Endodermal cell (in vitro differentiated cells): ENCODE results near the gene NPW. TPM values are rescaled to one million over a fixed set of nuclear protein-coding genes. Genes with fewer than 3 reads are reported as not detected.
A peak's percentile ranks its signal among the peaks of the same experiment; 100 is the strongest.

Experiments
- DNase-seq: peaks from one replicate; pipeline ENCODE4 v3.0.0-alpha.2; 2017
- H3K27ac ChIP-seq: 2 replicates; pipeline ENCODE4 v1.5.1; 2013; ENCODE audit warnings: mild to moderate bottlenecking, low read depth, low read length, moderate library complexity
- H3K27me3 ChIP-seq: 2 replicates; pipeline ENCODE4 v1.6.1; 2013; ENCODE audit warnings: mild to moderate bottlenecking, low read length, moderate library complexity; ENCODE audit not compliant: insufficient read depth, control insufficient read depth, poor library complexity, severe bottlenecking
- H3K36me3 ChIP-seq: 2 replicates; pipeline ENCODE4 v1.7.0; 2013; ENCODE audit warnings: mild to moderate bottlenecking, low read length, moderate library complexity; ENCODE audit not compliant: control insufficient read depth, insufficient read depth
- H3K4me1 ChIP-seq: one replicate; pipeline ENCODE4 v1.7.0; 2013; ENCODE audit warnings: low read length; ENCODE audit not compliant: control insufficient read depth, insufficient read depth
- H3K4me3 ChIP-seq: 2 replicates; pipeline ENCODE4 v1.5.1; 2013; ENCODE audit warnings: mild to moderate bottlenecking, low read length, moderate library complexity
- H3K9ac ChIP-seq: 2 replicates; pipeline ENCODE4 v1.6.1; 2013; ENCODE audit warnings: mild to moderate bottlenecking, low read length, moderate library complexity; ENCODE audit not compliant: poor library complexity, severe bottlenecking; ENCODE audit errors: extremely low read depth
- H3K9me3 ChIP-seq: 2 replicates; pipeline ENCODE4 v1.6.1; 2013; ENCODE audit warnings: mild to moderate bottlenecking, low read length, moderate library complexity; ENCODE audit not compliant: control insufficient read depth
- H3K27ac Mint-ChIP-seq: 2 replicates; pipeline ENCODE4 v1.8.0; 2020; ENCODE audit warnings: mixed read lengths
- H3K27me3 Mint-ChIP-seq: 2 replicates; pipeline ENCODE4 v1.8.0; 2021; ENCODE audit warnings: mild to moderate bottlenecking, mixed read lengths; ENCODE audit not compliant: insufficient read depth
- H3K36me3 Mint-ChIP-seq: 2 replicates; pipeline ENCODE4 v1.8.0; 2020; ENCODE audit warnings: low read depth, mixed read lengths
- H3K4me1 Mint-ChIP-seq: 2 replicates; pipeline ENCODE4 v1.8.0; 2020; ENCODE audit warnings: mixed read lengths
- H3K4me3 Mint-ChIP-seq: 2 replicates; pipeline ENCODE4 v1.8.0; 2020; ENCODE audit warnings: mild to moderate bottlenecking, moderate library complexity, mixed read lengths
- H3K9me3 Mint-ChIP-seq: 2 replicates; pipeline ENCODE4 v1.8.0; 2020; ENCODE audit warnings: mild to moderate bottlenecking, mixed read lengths
- CTCF ChIP-seq: fragments of 200-600 bp; sonication (generic); conservative IDR thresholded peaks from 2 replicates; pipeline ENCODE4 v1.5.0; 2021; ENCODE audit warnings: antibody characterized with exemption, mild to moderate bottlenecking
- WGBS, 2 experiments: methylation state at CpG; one replicate each; pipeline versions ENCODE4 v1.1.5 to v1.1.7; 2013; ENCODE audit warnings: missing lambda C conversion rate in 2 of 2, mixed read lengths in 1 of 2; ENCODE audit not compliant: insufficient coverage in 1 of 2, insufficient read length in 1 of 2; 5-methylcytosine and 5-hydroxymethylcytosine counted together
- total RNA-seq, 2 donors: library from RNA; stranded (reverse); fragmentation: NEBNext Ultra II Directional in 1 of 2; extraction: Animal tissue kit (Norgen Biotek cat#: 25700) in 1 of 2; gene quantifications; 2 replicates in 1 of 2; 3 replicates in 1 of 2; pipeline ENCODE4 v1.2.1, GENCODE V29; 2021

NPW gene
- total RNA-seq, 2 donors from 2014 or later = 1.2 to 1.9 TPM

DNA sequence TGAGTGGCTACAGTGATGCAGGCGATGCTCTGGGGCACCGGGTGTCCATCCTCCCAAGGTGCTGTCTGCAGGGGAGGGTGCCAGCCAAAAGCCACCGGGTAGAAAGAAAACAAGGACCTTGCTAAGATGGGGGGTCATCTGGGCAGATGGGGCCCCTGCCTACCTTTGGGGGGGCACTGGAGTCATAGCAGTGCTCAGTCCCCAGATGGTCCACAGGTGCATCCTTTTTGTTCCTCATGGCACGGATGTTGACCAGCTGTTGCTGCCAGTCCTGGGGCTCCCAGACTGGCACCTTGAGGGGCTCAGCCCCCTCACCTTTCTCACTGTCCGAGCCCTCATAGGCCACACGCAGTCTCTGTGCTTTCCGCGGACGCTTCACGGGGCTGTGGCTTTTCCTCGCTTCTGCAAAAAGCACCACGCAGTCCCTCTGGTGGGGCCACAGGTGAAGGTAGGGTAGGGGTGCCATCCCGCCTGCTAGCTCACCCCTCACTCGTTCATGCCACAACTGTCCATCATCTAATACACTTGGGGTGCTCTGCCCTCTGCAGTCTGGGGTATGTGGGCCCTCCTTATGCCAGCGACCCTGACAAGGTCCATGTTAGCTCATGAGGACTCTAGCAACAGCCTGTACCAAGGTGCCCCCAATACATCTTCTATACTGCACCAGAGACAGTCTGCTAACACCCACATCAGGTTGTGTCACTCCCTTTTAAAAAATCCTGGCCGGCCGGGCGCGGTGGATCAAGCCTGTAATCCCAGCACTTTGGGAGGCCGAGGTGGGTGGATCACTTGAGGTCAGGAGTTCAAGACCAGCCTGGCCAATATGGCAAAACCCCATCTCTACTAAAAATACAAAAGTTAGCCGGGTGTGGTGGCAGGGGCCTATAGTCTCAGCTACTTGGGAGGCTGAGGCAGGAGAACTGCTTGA lies 26.6 kb downstream of the NPW start:
- H3K9ac ChIP-seq = no peak overlapping the region
- H3K9me3 Mint-ChIP-seq = no peaks in the 10 kb centered on the region
- H3K36me3 ChIP-seq = peaks cover 7% of the 10 kb centered on the region
- H3K27ac Mint-ChIP-seq = no peak overlapping the region
- 96 to 98% methylated on average over 8 to 21 of the region's 21 CpGs for WGBS, 2 experiments
- peaks cover 11% of the 10 kb centered on the region for H3K36me3 Mint-ChIP-seq
- no peak overlapping the region for H3K27ac ChIP-seq
- H3K4me3 Mint-ChIP-seq = peak overlapping the region; percentile 85
- peak overlapping the region; percentile 87 for H3K4me3 ChIP-seq
- DNase-seq = no peak
- no peaks in the 10 kb centered on the region for H3K4me1 ChIP-seq
- H3K27me3 ChIP-seq = no peaks in the 10 kb centered on the region
- no peaks in the 10 kb centered on the region for H3K9me3 ChIP-seq
- no peak for TF ChIP-seq CTCF
- peaks cover 11% of the 10 kb centered on the region for H3K4me1 Mint-ChIP-seq
- H3K27me3 Mint-ChIP-seq = no peaks in the 10 kb centered on the region

DNA sequence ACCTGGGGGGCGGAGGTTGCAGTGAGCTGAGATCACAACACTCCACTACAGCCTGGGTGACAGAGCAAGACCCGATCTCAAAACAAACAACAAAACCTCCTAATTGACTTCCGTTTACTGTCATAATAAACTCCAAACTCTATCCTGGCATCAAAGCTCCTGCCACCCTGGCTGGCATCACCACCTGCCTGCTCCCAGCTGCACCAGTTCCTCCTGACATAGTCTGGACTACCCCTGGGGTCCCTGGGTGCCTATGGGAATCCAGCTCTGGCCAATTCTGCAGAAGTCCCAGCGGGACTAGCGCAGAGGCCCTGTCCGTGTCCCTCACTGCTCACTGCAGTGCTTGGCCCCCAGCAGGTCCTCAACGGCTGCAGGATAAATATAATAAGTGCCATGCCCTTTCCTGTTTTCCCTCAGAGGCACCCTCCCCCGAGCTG lies 27.3 kb downstream of the NPW start:
- Mint-ChIP-seq H3K27me3 (no peaks in the 10 kb centered on the region), H3K4me1 (peaks cover 11% of the 10 kb centered on the region), H3K36me3 (peaks cover 15% of the 10 kb centered on the region), H3K27ac (peak overlapping the region; percentile 30), H3K9me3 (no peaks in the 10 kb centered on the region), H3K4me3 (peak overlapping the region; percentile 85)
- H3K4me1 ChIP-seq = no peaks in the 10 kb centered on the region
- H3K9ac ChIP-seq = peak overlapping the region; percentile 51
- H3K4me3 ChIP-seq = peak overlapping the region; percentile 87
- WGBS, 2 experiments = 45 to 47% methylated on average over 5 to 8 of the region's 8 CpGs
- no peaks in the 10 kb centered on the region for H3K27me3 ChIP-seq
- H3K27ac ChIP-seq = no peak overlapping the region
- no peak for TF ChIP-seq CTCF
- H3K9me3 ChIP-seq = no peaks in the 10 kb centered on the region
- DNase-seq = no peak
- peaks cover 9% of the 10 kb centered on the region for H3K36me3 ChIP-seq

DNA sequence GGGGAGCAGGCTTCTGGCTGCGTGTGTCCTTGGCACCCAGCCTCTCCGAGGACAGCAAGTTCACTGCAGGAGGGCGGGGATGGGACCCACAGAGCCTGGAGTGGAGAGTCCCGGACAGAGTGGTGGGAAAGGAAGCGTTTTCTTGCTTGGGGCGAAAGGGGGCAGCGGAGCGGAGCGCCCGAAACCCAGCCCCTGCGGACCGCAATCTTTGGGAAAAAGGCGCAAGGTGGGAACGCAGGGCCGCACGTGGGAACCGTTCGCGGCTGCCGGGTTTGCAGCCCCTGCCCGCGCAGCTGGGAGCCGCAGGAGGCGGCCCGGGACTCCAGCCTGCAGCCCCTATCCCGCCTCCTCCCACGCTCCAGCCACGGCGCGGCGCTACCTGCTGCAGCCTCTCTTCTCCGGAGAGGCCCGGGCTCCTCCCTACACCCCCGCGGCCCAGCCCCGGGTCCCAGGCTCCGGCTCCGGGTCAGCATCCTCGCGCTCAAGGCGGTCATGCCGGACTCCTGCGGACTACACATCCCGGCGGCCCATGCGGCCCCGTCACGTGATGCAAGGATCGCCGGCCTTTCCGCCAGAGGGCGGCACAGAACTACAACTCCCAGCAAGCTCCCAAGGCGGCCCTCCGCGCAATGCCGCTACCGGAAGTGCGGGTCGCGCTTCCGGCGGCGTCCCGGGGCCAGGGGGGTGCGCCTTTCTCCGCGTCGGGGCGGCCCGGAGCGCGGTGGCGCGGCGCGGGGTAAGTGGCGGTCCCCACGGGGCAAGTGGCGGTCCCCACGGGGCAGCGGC lies 27.9 kb downstream of the NPW start, which contains the start of the genes NTHL1 and TSC2:
NTHL1 (minus strand) TSS at position 505 of the 786 bp plus-strand sequence; CDS start at position 494, 11 bp downstream.
TSC2 (plus strand) TSS at position 656 of the 786 bp plus-strand sequence. CDS start 631 bp downstream, outside the sequence.
- WGBS, 2 experiments = 0 to 1% methylated on average over 37 to 81 of the region's 81 CpGs
- Mint-ChIP-seq H3K36me3 (peaks cover 19% of the 10 kb centered on the region), H3K4me3 (peak within 1 kb of the TSS; percentile 85), H3K4me1 (peaks cover 11% of the 10 kb centered on the region), H3K27ac (peak within 1 kb of the TSS; percentile 58), H3K27me3 (no peaks in the 10 kb centered on the region), H3K9me3 (no peaks in the 10 kb centered on the region)
- peak within 1 kb of the TSS; percentile 87 for H3K4me3 ChIP-seq
- peak; percentile 54 for TF ChIP-seq CTCF
- no peaks in the 10 kb centered on the region for H3K9me3 ChIP-seq
- H3K36me3 ChIP-seq = peaks cover 15% of the 10 kb centered on the region
- DNase-seq = peak; percentile 99
- peak within 1 kb of the TSS; percentile 51 for H3K9ac ChIP-seq
- H3K27ac ChIP-seq = no peak within 1 kb of the TSS
- H3K27me3 ChIP-seq = no peaks in the 10 kb centered on the region
- H3K4me1 ChIP-seq = no peaks in the 10 kb centered on the region
